Measurements from ENCODE around the gene RET.

The RET gene

DNA sequence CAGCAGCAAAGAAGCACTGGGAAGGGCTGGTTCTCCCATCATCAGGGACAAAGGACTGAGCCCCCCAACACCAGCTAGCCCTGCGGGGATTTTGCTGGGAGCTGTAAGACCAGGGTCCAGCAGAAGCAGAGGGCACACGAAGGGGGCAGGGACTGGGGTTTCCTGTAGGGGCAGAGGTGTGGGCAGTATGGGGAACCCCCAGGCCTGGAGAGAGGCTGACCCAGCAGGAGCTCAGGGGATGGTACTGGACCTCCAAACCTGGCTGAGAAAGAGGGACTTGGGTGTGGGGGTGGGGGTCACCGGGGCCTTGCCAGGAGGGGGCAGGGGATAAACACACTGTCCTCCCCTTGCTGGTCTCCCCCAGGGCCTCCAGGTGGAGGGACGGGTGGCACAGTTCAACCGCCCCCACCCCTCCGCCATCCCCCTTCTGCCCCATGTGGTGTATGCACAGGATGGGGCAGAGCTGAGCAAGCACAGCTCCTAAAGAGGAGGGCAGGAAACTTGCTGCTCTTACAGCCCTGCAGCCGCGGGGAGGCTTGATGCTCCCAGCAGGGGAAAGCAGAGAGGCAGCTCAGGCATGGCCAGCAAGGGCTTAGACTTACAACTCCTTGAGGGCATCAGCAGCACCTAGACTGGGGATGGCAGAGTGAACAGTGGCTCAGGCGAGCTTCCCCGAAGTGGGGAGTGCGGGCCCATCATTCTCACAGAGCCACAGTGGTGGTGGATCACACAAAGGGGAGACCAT is 12.4 kb upstream of the RET start:
- no peak for DNase-seq

DNA sequence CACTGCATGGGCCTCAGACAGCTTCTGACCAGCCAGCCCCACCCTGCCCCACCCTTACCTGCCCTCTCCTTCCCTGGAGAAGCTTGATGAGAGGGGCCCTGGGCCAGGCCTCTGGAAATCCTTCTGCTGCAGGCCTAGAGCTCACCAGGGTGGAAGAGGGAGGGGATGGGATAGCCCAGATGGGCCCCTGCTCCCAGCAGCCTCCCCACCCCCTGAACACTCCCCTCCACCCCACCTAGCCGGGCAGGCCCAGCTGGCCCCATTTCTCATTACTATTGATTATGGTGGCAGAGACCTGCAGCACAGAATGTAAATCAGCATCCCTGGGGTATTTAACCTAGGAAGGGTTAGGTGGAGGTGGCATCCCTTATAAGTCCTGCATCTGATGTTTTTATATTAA is 11.6 kb upstream of the RET start:
- no peak for DNase-seq

DNA sequence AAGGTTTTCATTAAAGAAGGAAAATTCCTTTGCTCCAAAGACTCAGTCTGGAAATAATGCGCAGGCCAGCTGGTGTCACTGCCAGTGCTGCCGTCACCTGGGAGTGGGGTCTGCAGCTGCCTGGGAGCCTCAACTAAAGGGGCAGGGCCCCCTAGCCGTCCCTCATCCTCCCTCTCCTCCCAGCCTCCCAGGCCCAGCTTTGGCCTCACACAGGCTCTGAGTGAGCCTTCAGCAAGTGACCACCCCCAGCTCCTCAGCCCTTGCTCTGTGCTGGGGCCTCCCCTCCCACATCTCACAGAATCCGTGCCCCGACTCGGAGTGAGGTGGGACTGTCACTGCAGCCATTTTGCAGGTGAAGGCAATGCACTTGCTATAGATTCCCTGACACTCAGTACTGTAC is 11.1 kb upstream of the RET start:
- no peak for DNase-seq

GRCh38 chr10:43066481-43066880 is 10.4 kb upstream of the RET start:
- no peak for DNase-seq

DNA sequence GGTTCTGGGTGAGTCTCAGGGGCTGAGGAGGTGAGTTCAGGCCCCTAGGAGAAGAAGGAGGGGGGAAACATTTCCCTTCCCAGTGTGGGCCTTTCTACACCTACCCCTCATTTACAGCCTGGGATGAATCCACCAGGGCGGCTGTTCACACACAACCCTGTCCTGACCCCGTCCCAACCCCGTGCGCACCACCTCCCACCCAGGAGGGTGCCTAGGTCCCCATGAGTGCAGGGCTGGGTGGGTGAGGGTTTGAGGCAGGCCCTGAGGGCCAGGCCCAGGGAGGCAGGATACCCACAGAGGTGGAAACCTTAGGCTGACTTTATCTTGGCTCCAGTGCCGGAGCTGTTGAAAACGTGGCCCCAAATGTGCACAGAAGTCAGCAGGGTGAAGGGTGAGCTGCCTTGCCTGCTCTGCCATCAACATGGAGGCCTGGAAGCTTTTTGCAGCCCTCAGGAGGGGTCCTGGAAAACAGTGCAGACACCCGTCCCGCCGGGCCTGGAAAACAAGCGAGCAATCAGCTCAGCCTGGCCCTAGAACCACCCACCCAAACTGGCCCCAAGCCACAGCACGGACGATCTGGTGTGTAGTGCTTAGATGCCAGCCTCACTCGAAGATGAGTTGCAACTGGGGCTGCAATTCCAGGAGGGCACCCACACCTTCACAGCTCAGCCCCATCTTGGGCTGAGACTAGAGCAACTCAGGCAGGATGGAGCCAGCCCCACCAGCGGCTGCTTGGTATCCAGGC is 9.3 kb upstream of the RET start:
- DNase-seq = no peak

- DNase-seq = no peak
Observed at GRCh38 chr10:43068136-43068395, 8.8 kb upstream of the RET start.

DNA sequence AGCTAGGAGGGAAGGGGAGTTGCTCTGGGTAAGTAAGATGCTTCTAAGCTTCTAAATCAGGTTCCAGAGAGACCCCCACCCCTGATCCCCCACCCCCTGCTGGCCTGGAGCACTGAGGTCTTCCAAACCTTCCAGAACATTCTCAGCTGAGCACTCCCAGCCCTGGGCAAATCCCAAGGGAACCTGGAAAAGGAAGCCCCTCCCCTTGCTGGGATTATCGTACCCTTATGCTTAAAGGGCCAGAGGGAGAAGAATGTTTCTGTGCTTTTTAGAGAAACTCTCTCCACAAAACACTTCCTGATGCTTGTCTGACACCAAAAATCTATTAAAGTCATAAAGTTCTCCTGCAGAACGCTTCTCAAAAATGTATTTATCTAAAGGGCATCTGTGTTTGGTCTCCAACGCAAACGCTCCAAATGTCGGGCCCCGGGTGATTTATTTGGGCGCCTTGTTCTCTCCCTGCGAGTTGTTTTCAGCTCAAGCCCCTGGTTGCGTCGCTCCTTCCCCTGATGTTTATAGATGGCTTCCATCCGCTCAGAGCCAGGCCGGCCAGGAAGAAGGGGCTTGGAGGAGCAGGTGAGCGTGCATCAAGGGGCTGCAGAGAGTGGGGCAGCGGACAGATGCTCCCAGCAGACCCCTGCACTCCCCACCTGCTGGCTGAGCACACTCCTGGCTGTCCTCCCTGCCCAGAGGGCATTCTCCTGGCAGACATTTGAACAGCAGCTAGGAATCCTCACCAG is 8.2 kb upstream of the RET start:
- DNase-seq = no peak

DNA sequence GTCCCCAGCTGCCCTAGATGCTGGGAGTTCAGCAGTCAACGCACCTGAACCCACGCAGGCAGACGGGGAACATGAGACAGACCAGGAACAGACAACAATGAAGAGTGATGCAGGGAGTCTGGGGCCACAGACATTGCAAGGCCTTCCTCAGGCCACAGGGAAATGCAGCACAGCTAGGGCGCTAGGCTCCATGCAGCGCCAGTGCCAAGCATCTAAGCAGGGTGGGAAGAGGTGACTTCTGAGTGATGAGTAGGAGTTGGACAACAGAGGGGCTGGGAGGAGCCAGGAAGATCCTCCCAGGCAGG is 7.7 kb upstream of the RET start:
- no peak for DNase-seq

GRCh38 chr10:43069579-43069978 is 7.3 kb upstream of the RET start:
- no peak for DNase-seq

DNA sequence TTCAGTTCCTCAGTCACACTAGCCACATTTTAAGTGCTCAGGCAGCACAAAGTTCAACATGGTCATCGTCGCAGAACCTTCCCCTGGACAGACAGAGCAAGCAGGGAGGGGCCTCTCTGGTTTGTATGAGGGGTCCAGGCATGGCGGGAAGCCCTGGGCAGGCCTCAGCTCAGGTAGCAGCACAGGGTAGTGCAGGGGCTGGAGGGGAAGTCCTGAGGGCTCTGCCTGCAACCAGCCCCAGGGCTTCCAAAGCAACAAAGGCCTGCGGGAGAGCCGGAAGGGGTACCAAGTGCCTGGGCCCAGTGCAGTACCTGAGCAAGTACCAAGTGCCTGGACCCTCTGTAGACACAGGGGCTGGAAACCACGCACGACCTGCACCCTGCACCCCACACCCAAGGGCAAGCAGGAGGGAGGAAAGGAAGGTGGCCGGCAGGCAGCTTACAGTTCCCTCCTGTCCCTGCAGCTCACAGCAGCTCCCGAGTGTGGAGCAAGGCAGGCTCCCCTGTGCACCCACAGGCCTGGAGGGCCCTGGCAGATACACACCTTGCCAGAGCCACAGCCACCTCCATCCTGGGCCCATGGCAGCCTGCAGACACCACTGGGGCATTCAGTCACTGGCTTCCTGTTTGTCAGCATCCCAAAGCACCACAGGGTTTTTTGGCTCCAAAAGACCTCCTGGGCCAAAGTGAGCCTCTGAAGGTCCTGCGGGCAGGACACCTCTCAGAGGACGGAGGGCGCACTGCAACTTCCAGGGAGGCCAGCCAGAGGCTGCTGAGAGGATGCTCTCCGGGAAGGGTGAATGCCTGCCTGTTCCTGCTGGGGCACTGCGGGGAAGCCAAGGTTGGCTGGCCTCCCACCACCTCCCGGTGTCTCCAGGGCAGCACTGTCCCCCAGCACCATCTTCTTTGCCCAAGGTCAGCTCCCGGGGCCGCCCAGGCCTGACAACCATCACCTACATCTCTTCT is 6.5 kb upstream of the RET start:
- no peak for DNase-seq

DNA sequence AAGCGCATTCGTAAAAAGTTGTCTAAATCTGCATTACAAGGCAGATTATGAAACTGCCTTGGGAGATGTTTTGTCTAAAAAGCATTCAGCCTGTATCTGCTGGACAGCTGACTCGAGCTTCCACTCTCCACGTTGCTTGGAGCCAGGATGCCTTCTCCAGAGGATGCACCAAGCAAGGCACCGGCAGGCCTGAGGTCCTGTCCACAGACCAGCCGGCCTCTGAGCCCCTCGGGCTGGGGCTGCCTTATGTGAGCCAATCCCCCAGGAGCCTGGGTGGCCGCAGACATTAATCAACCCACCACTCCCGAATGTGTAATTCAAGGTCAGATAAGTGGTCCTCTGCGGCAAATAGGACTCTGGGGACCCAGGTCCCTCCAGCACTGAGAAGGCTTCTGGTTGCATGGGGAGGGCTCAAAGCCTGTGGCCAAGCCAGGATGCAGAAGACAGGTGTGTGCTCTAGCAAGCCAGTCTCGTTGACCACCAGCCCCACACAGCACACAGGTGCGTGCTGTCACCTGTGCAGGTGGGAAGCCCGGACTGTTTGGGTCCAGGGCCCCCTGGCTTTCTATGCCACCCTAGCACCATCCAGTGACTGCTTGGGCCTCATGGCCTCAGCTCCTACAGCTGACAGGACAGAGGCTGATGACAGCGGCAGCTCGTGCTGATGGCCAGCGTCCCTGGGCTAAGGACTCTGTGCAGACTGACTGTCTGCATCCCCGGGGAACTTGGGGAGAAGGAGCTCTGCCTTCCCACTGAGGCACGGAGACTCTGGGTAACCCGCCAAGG is 4.8 kb upstream of the RET start:
- DNase-seq = no peak

DNA sequence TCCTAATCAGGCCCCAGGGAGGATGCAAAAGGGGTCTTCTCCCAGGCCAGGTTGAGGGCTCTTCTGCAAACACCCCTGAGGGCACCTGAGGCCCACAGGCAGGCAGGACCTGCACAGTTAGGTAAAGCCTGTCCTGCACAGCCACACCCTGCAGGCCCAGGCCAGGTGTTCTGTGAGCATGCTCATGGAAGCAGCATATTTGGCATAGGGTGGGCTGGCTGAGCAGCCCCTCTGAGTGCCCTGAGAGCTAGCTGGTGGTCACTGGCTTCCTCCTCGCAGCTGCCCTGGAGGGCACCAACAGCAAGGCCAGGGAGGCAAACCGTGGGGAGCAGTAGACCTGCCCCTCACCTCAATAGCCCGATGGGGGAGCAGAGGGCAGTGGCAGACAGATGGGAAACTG is 3.7 kb upstream of the RET start:
- DNase-seq = no peak

- DNase-seq = no peak
Observed at GRCh38 chr10:43073721-43074120, 3.1 kb upstream of the RET start.

- no peak for DNase-seq
Observed at GRCh38 chr10:43074409-43074808, 2.5 kb upstream of the RET start.

- DNase-seq = no peak
Observed at GRCh38 chr10:43074827-43075611, 1.9 kb upstream of the RET start.

DNA sequence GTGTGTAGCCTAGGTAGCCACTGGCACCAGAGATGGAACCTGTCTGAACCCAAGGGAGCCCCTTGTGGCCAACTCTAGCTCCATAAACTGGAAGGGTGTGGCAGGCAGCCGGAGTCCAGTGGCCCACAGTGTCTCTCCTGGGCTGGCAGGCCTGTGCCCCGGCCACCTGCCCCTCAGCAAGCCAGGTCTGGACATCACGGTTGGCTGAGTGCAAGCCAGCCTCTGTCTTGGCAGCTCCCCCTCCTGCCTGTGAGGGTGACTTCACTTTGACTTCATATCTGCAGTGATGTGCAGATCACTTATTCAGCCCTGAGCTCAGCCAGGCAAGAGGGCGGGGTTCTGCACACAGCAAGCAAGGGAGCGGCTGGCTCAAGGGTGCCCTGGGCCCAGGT is 1.3 kb upstream of the RET start:
- DNase-seq = no peak

GRCh38 chr10:43076311-43076875 is 476 bp upstream of the RET start:
- no peak for DNase-seq

DNA sequence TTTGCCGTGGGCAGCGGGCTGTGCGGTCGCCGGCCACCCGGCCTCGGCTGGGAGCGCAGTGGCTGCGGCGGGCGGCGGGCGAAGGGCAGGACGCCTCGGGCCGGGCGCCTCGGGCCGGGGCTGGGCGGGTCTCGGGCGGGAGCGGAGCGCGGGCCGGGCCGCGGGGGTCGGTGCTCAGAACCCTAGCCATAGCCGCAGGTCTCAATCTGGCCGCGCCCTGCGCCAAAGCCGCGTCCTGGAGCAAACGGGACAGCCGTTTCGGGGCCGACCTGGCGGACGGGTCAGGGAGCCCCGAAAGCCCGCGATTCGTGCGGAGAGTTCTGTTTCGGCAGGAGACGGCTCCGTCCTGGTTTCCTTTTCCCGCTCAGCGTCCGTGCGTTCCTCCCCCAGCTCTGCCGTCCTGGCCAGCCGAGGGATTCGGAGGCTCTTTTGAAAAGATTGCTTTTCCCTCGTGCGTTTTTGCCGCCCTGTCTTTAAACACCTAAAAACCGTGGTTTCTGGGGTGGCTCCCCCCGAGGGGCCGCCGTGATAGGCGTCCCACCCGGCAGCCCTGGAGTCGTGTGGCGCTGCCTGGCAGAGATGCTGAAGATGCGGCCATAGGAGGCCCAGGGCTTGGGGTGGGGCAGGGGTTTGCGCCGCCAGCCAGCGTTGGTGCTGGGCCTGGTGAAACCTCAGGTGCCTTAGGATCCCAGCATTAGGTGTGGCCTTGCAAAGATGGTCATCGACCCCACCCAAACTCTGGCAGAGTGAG is 727 bp downstream of the RET start:
- DNase-seq = no peak

DNA sequence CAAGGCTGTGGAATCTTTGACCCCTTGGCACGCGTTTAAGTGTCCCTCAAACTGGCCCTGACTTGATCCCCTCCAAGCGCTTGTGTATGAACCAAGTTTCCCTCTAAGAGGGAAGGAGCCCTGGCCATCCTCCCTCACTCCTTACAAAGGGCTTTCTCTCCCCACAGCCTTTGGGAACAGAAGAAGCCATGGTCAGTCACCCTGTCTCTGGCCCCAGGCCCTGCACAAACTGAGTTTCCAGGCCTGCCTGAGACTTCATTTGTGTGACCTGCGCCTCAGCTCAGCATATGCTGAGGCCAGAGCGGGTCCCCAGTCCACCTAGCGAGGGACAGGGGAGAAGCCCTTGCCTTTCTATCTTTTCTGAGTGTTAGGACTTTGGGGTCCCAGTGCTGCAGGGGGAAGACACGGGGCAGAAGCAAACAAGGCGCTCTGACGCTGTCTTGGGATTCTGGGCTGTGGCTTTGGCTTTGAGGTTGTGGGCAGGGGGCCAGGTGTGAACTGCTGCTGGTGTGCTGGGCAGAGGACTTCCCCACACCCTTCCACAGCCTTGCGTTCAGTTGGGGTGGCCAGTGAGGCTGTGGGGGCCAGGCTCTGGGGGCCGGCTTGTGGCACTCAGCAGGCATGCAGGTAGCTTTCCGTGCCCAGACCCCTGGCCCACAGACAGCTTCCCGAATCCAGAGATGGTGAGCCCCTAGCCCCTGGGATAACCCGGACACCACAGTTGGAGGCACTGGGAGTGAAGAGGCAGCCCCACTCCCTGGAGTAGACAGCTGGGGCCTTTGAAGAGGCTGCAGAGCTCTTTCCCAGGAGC is 1.5 kb downstream of the RET start:
- DNase-seq = no peak

DNA sequence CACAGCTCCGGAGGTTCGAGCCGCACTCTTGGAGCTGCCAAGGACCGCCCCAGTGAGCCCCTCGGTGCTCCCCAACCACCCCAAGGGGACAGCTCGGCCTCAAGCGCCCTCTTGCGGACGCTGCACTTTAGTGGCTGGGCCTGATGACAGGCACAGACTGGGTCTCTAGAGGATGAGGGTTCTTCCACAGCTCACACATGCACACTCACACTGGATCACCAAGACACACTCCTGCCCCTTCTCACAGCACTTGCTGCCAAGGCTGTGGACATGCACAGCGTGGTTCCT is 2.1 kb downstream of the RET start:
- DNase-seq = no peak
